Endothelial cell of umbilical vein (primary cell): ENCODE measurements around the gene MT1M. TPM values are rescaled to one million over a fixed set of nuclear protein-coding genes. Genes with fewer than 3 reads are reported as not detected.

Experiments
- BruUV-seq: library from RNA; stranded (reverse); fragments of 400-500 nt; replicated peaks from 2 replicates; lab custom pipeline; 2021; lab: Mats Ljungman, UMichigan
- CTCF ChIA-PET: fragments of 300-600, 350-600 bp; sonication (Branson Sonifier 250); formaldehyde crosslinking; loops from one replicate; lab custom pipeline; 2021; ENCODE audit warnings: antibody characterized with exemption, inconsistent platforms; lab: Charles Lee
- POLR2A ChIA-PET: fragments of 300-600, 350-600 bp; sonication (Branson Sonifier 250); formaldehyde crosslinking; loops from one replicate; lab custom pipeline; 2021; ENCODE audit warnings: antibody characterized with exemption, inconsistent platforms; lab: Charles Lee
- DNase-seq: peaks from one replicate; pipeline ENCODE4 v3.0.0-alpha.2; 2011; ENCODE audit warnings: low read depth, low spot score
- FAIRE-seq: peaks from 2 replicates; lab custom pipeline; 2011; peaks lifted over from hg19 to GRCh38; lab: Jason Lieb, UNC
- H2AFZ ChIP-seq: 2 replicates; pipeline ENCODE4 v1.6.0; 2012; ENCODE audit warnings: low read depth, low read length, control low read depth, inconsistent platforms
- H3K27ac ChIP-seq: 2 replicates; pipeline ENCODE4 v1.5.1; 2011; ENCODE audit warnings: low read depth, mild to moderate bottlenecking, control low read depth, low read length, moderate library complexity; ENCODE audit not compliant: insufficient read depth
- H3K27me3 ChIP-seq, 2 experiments: 2 replicates each; pipeline versions ENCODE4 v1.6.0 to v1.6.1; 2011; ENCODE audit warnings: low read length in 2 of 2, mixed read lengths in 1 of 2; ENCODE audit not compliant: control insufficient read depth in 2 of 2, insufficient read depth in 2 of 2
- H3K36me3 ChIP-seq, 2 experiments: 2 replicates in 1 of 2; 3 replicates in 1 of 2; pipeline ENCODE4 v1.5.1; 2011; ENCODE audit warnings: low read length in 2 of 2, mild to moderate bottlenecking in 1 of 2, moderate library complexity in 1 of 2; ENCODE audit not compliant: control insufficient read depth in 2 of 2, insufficient read depth in 2 of 2; ENCODE audit errors: extremely low read depth in 1 of 2
- H3K4me1 ChIP-seq: 3 replicates; pipeline ENCODE4 v1.5.1; 2011; ENCODE audit warnings: mild to moderate bottlenecking, low read length; ENCODE audit not compliant: control insufficient read depth, insufficient read depth; ENCODE audit errors: extremely low read depth
- H3K4me2 ChIP-seq: 2 replicates; pipeline ENCODE4 v1.6.1; 2011; ENCODE audit warnings: low read length, control low read depth, mixed read lengths; ENCODE audit not compliant: insufficient read depth
- H3K4me3 ChIP-seq, 3 experiments: fragments of 200-600 bp in 1 of 3; sonication (generic), shearing (Covaris generic) in 1 of 3; replicated peaks in 1 of 3; 2 replicates each; pipeline ENCODE4 v1.5.1; 2011 to 2016; ENCODE audit warnings: control low read depth in 3 of 3, low read length in 3 of 3, mild to moderate bottlenecking in 2 of 3, inconsistent platforms in 1 of 3, low read depth in 1 of 3, moderate library complexity in 1 of 3; ENCODE audit not compliant: insufficient read depth in 1 of 3
- H3K79me2 ChIP-seq: 2 replicates; pipeline ENCODE4 v1.6.0; 2012; ENCODE audit warnings: low read length, inconsistent platforms; ENCODE audit not compliant: control insufficient read depth, insufficient read depth
- H3K9ac ChIP-seq: replicated peaks from 2 replicates; pipeline ENCODE3; 2011; ENCODE audit warnings: low read length, control low read depth; ENCODE audit not compliant: insufficient read depth; ENCODE audit errors: extremely low read depth
- H3K9me1 ChIP-seq: replicated peaks from 3 replicates; pipeline ENCODE4 v1.6.0; 2011; ENCODE audit warnings: mild to moderate bottlenecking, low read length; ENCODE audit not compliant: control insufficient read depth, insufficient read depth; ENCODE audit errors: extremely low read depth
- H3K9me3 ChIP-seq: replicated peaks from 2 replicates; pipeline ENCODE4 v1.5.1; 2012; ENCODE audit warnings: low read length, inconsistent platforms; ENCODE audit not compliant: control insufficient read depth, insufficient read depth
- H4K20me1 ChIP-seq: replicated peaks from 2 replicates; pipeline ENCODE3; 2011; ENCODE audit warnings: mild to moderate bottlenecking, low read length; ENCODE audit not compliant: control insufficient read depth, insufficient read depth; ENCODE audit errors: extremely low read depth
- EZH2 ChIP-seq: IDR thresholded peaks from 2 replicates; pipeline ENCODE4 v1.6.1; 2012; ENCODE audit warnings: borderline replicate concordance, low read depth, mild to moderate bottlenecking, moderate library complexity, low read length, inconsistent platforms; ENCODE audit not compliant: severe bottlenecking
- FOS ChIP-seq: IDR thresholded peaks from 2 replicates; pipeline ENCODE4 v1.6.1; 2011; ENCODE audit warnings: mild to moderate bottlenecking, low read length, moderate library complexity, borderline replicate concordance; ENCODE audit not compliant: insufficient read depth
- GATA2 ChIP-seq: IDR thresholded peaks from 2 replicates; pipeline ENCODE4 v1.7.0; 2011; ENCODE audit warnings: low read depth, mild to moderate bottlenecking, moderate library complexity, mixed read lengths, low read length; ENCODE audit not compliant: insufficient read length, insufficient read depth
- JUN ChIP-seq: IDR thresholded peaks from 2 replicates; pipeline ENCODE4 v1.6.1; 2011; ENCODE audit warnings: borderline replicate concordance, low read depth; ENCODE audit not compliant: insufficient read length, insufficient read depth
- MYC ChIP-seq: IDR thresholded peaks from one replicate; pipeline ENCODE4 v1.6.1; 2011; ENCODE audit warnings: mild to moderate bottlenecking, low read depth, low read length
- POLR2A ChIP-seq: IDR thresholded peaks from 2 replicates; pipeline ENCODE4 v1.6.1; 2012; ENCODE audit warnings: low read depth, mild to moderate bottlenecking, control low read depth, low read length
- POLR2AphosphoS5 ChIP-seq: IDR thresholded peaks from 2 replicates; pipeline ENCODE4 v1.6.1; 2012; ENCODE audit warnings: low read depth, mild to moderate bottlenecking, control low read depth, low read length, moderate library complexity; ENCODE audit not compliant: insufficient read depth
- dilution Hi-C: fragments of 300-500 bp; cut with MboI; formaldehyde crosslinking; loops from one replicate; pipeline ENCODE4 v1.15.0; 2019; ENCODE audit warnings: low sequenced_read_pairs; ENCODE audit not compliant: extremely low pct_ligation_motif_present
- intact Hi-C: fragments of 100-400 bp; cut with micrococcal nuclease; formaldehyde crosslinking; loops from one replicate; pipeline ENCODE4 v1.10.0; 2022
- polyA plus RNA-seq, 4 experiments: library from polyadenylated mRNA; depleted of rRNA in 3 of 4; stranded (reverse) in 3 of 4; unstranded in 1 of 4; fragments of >200 nt; gene quantifications; 2 replicates each; pipeline versions ENCODE4 v1.2.1 to v1.2.3, GENCODE V29; 2011 to 2012; ENCODE audit warnings: missing spikeins in 1 of 4
- total RNA-seq: library from RNA; stranded (reverse); gene quantifications from 2 replicates; pipeline ENCODE4 v1.2.3, GENCODE V29; 2021
- TF ChIP-seq, protein P1 (sequence below): IDR thresholded peaks from 2 replicates; pipeline ENCODE4 v1.6.1; 2011; ENCODE audit not compliant: insufficient read depth, insufficient read length
- TF ChIP-seq, protein P2 (sequence below), 2 donors: IDR thresholded peaks; 1 replicate in 1 of 2; 2 replicates in 1 of 2; pipeline ENCODE4 v1.5.1; 2011; ENCODE audit warnings: low read length in 2 of 2, mild to moderate bottlenecking in 2 of 2, moderate library complexity in 2 of 2, control low read depth in 1 of 2, inconsistent platforms in 1 of 2, low read depth in 1 of 2; ENCODE audit not compliant: insufficient read depth in 1 of 2; ENCODE audit errors: extremely low read depth in 1 of 2

The MT1M gene
- total and polyA plus RNA-seq, 2 donors (not counting 3 experiments of a cell fraction or from before 2014, with no cell fraction given) = 4.3 to 4.6 TPM

DNA sequence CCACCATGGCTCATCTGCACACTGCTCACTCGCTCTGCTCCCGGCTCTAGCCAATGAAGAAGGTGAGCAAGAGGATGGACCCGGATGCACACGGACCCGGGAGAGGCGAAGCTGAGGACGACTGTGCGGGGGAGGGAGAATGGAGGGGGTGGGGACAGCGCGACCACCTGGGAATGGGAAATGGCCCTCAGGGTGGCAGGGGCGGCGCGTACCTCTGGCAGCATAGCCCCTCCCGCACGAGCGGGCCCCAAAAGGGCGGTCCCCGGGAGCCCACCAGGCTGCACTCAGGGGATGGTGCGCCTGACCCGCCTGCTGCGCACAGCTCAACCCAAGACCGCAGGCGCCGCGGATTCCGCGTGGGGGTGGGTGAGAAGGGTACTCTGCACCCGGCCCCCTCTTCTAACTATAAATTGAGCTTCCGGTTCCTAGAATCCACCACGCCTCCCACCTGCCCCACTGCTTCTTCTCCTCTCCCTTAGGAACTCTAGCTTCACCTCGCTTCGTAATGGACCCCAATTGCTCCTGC lies 43.3 kb downstream of the MT1M start:
- BruUV-seq = no TSS peak
- dilution Hi-C loops (no loop called here), intact Hi-C loops (no loop called here)
- H3K36me3 ChIP-seq = no peaks in the 10 kb centered on the region
- no peak overlapping the region for H3K9ac ChIP-seq
- H3K4me3 ChIP-seq = no peak overlapping the region
- peaks cover 3% of the 10 kb centered on the region for H3K4me1 ChIP-seq
- FAIRE-seq (no peak), DNase-seq (no peak)
- H3K4me2 ChIP-seq = no peak overlapping the region
- TF ChIP-seq JUN (no peak), POLR2A (no peak), MYC (no peak), EZH2 (no peak), GATA2 (no peak), POLR2AphosphoS5 (no peak), FOS (no peak)
- TF ChIP-seq, protein P1, sequence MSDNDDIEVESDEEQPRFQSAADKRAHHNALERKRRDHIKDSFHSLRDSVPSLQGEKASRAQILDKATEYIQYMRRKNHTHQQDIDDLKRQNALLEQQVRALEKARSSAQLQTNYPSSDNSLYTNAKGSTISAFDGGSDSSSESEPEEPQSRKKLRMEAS = no peak
- TF ChIP-seq, protein P2, sequence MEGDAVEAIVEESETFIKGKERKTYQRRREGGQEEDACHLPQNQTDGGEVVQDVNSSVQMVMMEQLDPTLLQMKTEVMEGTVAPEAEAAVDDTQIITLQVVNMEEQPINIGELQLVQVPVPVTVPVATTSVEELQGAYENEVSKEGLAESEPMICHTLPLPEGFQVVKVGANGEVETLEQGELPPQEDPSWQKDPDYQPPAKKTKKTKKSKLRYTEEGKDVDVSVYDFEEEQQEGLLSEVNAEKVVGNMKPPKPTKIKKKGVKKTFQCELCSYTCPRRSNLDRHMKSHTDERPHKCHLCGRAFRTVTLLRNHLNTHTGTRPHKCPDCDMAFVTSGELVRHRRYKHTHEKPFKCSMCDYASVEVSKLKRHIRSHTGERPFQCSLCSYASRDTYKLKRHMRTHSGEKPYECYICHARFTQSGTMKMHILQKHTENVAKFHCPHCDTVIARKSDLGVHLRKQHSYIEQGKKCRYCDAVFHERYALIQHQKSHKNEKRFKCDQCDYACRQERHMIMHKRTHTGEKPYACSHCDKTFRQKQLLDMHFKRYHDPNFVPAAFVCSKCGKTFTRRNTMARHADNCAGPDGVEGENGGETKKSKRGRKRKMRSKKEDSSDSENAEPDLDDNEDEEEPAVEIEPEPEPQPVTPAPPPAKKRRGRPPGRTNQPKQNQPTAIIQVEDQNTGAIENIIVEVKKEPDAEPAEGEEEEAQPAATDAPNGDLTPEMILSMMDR (IDR thresholded peaks at IDR 0.05; ENCODE audit: extremely low read depth in 1 of 2, insufficient read depth in 1 of 2, low read depth in 1 of 2, low read length in 2 of 2) = no peak
- H3K9me1 ChIP-seq = no peaks in the 10 kb centered on the region
- ChIA-PET CTCF (interaction anchor here (0.7 to 2.5 kb wide), 4 partner anchors 26 to 114 kb away, joined by 3 to 22 read pairs (median 4); no protein-coding TSS in a partner anchor), POLR2A (no interaction called here)
- H4K20me1 ChIP-seq = no peaks in the 10 kb centered on the region
- no peak overlapping the region for H3K27ac ChIP-seq
- no peaks in the 10 kb centered on the region for H3K79me2 ChIP-seq
- no peak overlapping the region for H2AFZ ChIP-seq
- H3K27me3 ChIP-seq = peaks cover 31 to 41% of the 10 kb centered on the region in 2 experiments
- H3K9me3 ChIP-seq = no peaks in the 10 kb centered on the region
